Fibroblast of villous mesenchyme (primary cell): ENCODE results near the gene AFAP1L1. TPM values are rescaled to one million over a fixed set of nuclear protein-coding genes. Genes with fewer than 3 reads are reported as not detected.

Source experiments
- DNase-seq: peaks from one replicate; pipeline ENCODE4 v3.0.0-alpha.2; 2010; ENCODE audit warnings: low read depth
- H3K4me3 ChIP-seq: 2 replicates; pipeline ENCODE4 v1.5.1; 2011; ENCODE audit warnings: low read depth, mild to moderate bottlenecking, low read length
- CTCF ChIP-seq: IDR thresholded peaks from 2 replicates; pipeline ENCODE4 v1.5.1; 2012; ENCODE audit warnings: low read depth, mild to moderate bottlenecking, low read length; ENCODE audit not compliant: insufficient read depth
- total RNA-seq: library from RNA; depleted of rRNA; stranded (reverse); fragments of >200 nt; gene quantifications from 2 replicates; pipeline ENCODE4 v1.2.3, GENCODE V29; 2012

Gene AFAP1L1
- total RNA-seq, 1 donor, result 10.8 TPM

- no peak for DNase-seq
- TF ChIP-seq CTCF, result no peak
Observed at GRCh38 chr5:149341876-149342275, 70.2 kb downstream of the AFAP1L1 start.

GRCh38 chr5:149344151-149344550 lies 72.5 kb downstream of the AFAP1L1 start:
- no peak for TF ChIP-seq CTCF
- H3K4me3 ChIP-seq, result no peak overlapping the region
- DNase-seq, result no peak

More at GRCh38 chr5:149341876-149342275, 70.2 kb downstream of the AFAP1L1 start:
- no peak overlapping the region for H3K4me3 ChIP-seq

GRCh38 chr5:149345147-149345891 lies 73.7 kb downstream of the AFAP1L1 start, which contains the start of gene GRPEL2:
Gene GRPEL2, plus strand, starts transcription at chr5:149345499. Its CDS starts 41 bp downstream, at chr5:149345540.
- TF ChIP-seq CTCF, result no peak
- peak within 1 kb of the TSS; percentile 96 for H3K4me3 ChIP-seq
- DNase-seq, result peak; percentile 98

- H3K4me3 ChIP-seq, result peak overlapping the region; percentile 96
- TF ChIP-seq CTCF, result no peak
- DNase-seq, result peak; percentile 61
Observed at GRCh38 chr5:149345892-149346222, 74.2 kb downstream of the AFAP1L1 start.

- H3K4me3 ChIP-seq, result no peak overlapping the region
- no peak for DNase-seq
- TF ChIP-seq CTCF, result no peak
Observed at GRCh38 chr5:149348518-149348917, 76.9 kb downstream of the AFAP1L1 start.

GRCh38 chr5:149349382-149349781 lies 77.7 kb downstream of the AFAP1L1 start:
- DNase-seq, result no peak
- no peak for TF ChIP-seq CTCF
- no peak overlapping the region for H3K4me3 ChIP-seq

GRCh38 chr5:149352169-149352568 lies 80.5 kb downstream of the AFAP1L1 start:
- H3K4me3 ChIP-seq, result no peak overlapping the region
- TF ChIP-seq CTCF, result no peak

More at GRCh38 chr5:149352169-149352568, 80.5 kb downstream of the AFAP1L1 start:
- DNase-seq, result no peak
